Fibroblast of villous mesenchyme (primary cell): ENCODE measurements around the gene EXOC2. TPM values are rescaled to one million over a fixed set of nuclear protein-coding genes. Genes with fewer than 3 reads are reported as not detected.

Experiments used
- DNase-seq: peaks from one replicate; pipeline ENCODE4 v3.0.0-alpha.2; 2010; ENCODE audit warnings: low read depth
- H3K4me3 ChIP-seq: 2 replicates; pipeline ENCODE4 v1.5.1; 2011; ENCODE audit warnings: low read depth, mild to moderate bottlenecking, low read length
- total RNA-seq: library from RNA; depleted of rRNA; stranded (reverse); fragments of >200 nt; gene quantifications from 2 replicates; pipeline ENCODE4 v1.2.3, GENCODE V29; 2012
- TF ChIP-seq, protein P1 (sequence below): IDR thresholded peaks from 2 replicates; pipeline ENCODE4 v1.5.1; 2012; ENCODE audit warnings: low read depth, mild to moderate bottlenecking, low read length; ENCODE audit not compliant: insufficient read depth

Gene EXOC2
- total RNA-seq, 1 donor: 29.8 TPM

DNA sequence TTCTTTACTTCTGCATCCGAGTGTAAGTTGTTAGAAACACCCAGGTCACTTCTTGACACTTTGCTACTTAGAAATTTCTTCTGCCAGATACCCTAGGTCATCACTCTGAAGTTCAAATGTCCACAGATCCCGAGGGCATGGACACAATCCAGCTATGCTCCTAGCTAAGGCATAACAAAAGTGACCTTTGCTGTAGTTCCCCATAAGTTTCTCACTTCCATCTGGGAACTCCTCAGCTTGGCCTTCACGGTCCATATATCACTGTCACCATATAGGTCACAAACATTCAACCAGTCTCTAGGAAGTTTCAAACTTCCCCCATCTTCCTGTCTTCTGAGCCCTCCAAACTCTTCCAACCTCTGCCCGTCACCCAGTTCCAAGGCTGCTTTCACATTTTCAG is 236.1 kb downstream of the EXOC2 start:
- DNase-seq: no peak
- TF ChIP-seq, protein P1, sequence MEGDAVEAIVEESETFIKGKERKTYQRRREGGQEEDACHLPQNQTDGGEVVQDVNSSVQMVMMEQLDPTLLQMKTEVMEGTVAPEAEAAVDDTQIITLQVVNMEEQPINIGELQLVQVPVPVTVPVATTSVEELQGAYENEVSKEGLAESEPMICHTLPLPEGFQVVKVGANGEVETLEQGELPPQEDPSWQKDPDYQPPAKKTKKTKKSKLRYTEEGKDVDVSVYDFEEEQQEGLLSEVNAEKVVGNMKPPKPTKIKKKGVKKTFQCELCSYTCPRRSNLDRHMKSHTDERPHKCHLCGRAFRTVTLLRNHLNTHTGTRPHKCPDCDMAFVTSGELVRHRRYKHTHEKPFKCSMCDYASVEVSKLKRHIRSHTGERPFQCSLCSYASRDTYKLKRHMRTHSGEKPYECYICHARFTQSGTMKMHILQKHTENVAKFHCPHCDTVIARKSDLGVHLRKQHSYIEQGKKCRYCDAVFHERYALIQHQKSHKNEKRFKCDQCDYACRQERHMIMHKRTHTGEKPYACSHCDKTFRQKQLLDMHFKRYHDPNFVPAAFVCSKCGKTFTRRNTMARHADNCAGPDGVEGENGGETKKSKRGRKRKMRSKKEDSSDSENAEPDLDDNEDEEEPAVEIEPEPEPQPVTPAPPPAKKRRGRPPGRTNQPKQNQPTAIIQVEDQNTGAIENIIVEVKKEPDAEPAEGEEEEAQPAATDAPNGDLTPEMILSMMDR: no peak
- no peak overlapping the region for H3K4me3 ChIP-seq

DNA sequence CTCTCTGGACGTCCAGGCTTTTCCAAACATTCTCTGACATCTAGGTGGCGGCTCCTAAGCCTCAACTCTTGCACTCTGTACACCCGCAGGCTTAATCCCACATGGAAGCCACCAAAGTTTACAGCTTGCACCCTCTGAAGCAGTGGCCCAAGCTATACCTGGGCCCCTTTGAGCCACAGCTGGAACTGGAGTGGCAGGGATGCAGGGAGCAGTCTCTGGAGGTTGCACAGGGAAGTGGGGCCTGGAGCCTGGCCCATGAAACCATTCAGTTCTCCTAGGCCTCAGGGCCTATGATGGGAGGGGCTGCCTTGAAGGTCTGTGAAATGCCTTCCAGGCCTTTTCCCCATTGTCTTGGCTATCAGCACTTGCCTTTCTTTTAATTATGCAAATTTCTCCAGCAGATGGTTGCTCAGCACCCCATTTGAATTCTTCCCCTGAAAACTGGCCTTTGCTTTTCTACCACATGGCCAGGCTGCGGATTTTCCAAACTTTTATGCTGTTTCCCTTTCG is 236.5 kb downstream of the EXOC2 start:
- DNase-seq: no peak
- TF ChIP-seq, protein P1: no peak
- no peak overlapping the region for H3K4me3 ChIP-seq

DNA sequence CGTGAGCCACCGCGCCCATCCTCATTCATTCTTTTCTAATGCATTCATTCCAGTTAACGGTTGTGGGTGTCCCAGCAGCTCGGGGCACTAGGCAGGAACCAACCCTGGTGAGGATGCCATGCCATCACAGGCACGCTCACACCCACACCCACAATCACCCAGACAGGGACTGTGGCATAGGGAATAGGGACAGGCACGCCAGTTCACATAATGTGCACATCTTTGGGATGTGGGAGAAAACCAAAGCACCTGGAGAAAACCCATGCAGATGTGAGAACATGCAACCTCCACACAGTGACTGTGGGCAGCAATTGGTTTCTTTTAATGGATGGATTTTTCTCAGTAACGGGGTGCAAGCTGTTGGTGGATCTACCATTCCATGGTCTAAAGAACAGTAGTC is 237.1 kb downstream of the EXOC2 start:
- TF ChIP-seq, protein P1: no peak
- H3K4me3 ChIP-seq: no peak overlapping the region
- no peak for DNase-seq

DNA sequence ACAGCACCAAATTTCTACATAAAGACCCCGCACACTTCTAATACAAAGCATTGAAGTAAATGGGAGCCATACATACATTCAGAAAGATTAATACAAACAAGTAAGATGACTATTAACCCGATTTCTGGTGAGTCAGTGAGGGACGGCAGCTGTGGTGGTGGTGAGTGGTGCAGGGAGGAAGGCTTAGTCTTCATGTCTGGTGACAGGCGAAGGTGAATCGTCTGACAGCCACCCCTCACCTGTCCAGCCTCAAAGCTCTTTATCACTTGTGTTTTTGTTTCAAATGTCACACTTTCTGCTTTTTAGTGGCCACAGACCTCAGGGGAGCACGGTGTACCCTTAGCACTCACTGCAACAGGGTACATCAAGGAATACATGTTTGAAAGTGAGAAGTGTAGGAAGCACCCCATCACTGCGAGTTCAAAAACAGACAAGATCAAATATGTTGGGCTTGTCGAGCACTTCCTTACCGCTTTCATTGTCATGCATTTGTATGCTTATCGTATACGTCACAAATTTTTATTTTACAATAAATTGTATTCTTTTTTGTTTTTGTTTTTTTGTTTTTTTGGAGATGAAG is 237.8 kb downstream of the EXOC2 start:
- TF ChIP-seq, protein P1: no peak
- DNase-seq: no peak
- H3K4me3 ChIP-seq: no peak overlapping the region

DNA sequence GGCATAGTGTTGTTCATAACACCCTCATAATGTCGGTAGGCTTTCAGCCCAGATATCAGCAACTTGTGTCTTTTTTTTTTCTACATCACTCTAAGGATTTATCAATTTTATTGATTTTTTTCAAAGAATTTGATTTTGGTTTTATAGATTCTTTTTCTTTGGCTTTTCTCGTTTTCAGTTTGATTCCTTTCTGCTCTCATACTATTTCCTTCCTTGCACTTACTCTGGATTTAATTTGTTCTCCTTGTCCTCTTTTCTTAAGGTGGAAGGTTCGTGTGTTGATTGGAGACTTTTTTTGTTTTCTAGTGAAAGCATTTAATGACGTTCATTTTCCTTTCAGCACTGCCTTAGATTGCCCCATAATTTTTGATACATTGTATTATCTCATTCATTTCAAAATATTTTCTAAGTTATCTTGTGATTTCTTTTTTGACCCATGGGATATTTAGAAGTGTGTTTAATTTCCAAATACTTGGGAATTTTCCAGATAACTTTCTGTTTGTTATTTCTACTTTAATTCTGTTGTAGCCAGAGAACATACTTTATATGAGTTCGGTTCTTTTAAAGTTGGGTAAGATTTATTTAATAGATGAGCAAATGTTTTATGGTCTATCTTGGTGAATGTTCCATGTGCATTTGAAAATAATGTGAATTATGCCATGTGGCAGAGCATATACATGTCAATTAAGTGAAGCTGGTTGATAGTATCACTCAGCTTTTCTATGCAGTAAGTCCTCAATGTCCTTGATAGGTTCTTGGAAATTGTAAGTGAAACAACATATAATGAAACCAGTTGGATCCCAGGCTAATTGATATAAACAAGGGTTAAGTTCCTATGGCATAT is 238.6 kb downstream of the EXOC2 start:
- no peak for DNase-seq
- no peak overlapping the region for H3K4me3 ChIP-seq
- TF ChIP-seq, protein P1: no peak

DNA sequence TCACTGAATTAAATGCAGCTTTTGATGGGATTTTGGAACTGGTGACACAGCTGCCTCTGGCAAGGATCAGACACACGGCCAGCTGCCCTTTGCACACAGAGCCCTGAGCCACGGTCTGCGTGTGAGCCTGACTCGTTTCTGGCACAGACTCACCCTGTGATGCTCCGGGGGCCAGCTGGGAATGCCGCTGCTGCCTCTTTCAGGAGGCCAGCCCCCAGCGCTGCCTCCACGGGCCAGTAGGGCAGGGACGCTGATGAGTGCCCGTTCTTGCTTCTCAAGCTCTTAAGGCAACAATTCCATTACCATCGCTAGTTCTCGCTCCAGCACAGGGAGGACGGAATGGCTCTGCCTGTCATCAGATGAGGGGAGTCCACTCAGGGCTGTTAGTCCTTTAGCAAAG is 239.8 kb downstream of the EXOC2 start:
- no peak overlapping the region for H3K4me3 ChIP-seq
- no peak for DNase-seq
- TF ChIP-seq, protein P1: no peak
